ENCODE data around the gene LDLR.
"Not testable (repeated sequence)": the region's sequence is repeated elsewhere in the genome, so short reads cannot be mapped to it uniquely, and the experiment has no call there.

LDLR gene

DNA sequence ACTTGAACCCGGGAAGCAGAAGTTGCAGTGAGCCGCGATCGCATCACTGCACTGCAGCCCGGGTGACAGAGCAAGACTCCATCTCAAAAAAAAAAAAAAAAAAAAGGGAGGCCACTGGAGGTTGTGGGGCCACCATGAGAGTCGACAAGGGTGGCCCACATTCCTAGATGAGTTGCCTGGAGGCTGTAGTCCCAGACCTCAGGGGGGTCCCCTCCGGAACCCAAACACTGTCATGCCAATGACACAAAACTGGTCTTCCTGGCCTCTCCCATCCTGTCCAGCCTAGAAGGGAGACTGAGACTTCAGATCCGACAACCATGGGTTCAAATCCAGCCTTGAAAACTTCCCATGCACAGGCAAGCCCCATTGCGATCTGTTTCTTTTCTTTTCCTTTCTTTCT is 51.6 kb downstream of the LDLR start:
- no peak for DNase-seq (ENCODE audit: low read depth in 2 of 2)

DNA sequence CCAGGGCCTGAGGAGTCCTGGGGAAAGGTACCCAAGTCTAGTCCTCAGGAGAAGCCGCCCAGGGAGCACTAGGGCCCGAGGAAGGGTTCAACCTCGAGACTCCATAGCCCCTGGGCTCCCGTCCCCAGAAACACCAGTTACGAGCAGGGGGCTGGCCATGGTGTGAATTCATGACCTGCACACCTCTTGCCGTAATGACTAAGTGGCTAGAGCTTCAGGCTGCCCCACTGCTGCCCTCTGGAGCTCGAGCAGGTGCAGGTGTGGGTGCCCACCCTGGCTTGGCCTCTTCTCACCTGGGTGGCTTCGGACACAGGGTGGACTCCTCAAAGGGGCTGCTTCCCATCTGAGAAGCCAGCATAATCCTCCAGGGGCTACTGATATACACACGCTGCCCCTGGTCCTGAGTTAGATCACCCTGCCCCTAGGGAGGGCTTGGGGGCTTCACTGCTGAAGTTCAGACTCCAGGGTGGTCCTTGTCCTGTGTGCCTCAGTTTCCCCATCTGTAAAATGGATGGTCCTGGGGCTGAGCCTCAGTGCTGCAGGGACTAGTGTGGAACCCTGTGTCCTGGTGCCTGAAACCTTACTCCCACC is 52.8 kb downstream of the LDLR start:
- DNase-seq (ENCODE audit: low read depth in 2 of 2), result no peak

DNA sequence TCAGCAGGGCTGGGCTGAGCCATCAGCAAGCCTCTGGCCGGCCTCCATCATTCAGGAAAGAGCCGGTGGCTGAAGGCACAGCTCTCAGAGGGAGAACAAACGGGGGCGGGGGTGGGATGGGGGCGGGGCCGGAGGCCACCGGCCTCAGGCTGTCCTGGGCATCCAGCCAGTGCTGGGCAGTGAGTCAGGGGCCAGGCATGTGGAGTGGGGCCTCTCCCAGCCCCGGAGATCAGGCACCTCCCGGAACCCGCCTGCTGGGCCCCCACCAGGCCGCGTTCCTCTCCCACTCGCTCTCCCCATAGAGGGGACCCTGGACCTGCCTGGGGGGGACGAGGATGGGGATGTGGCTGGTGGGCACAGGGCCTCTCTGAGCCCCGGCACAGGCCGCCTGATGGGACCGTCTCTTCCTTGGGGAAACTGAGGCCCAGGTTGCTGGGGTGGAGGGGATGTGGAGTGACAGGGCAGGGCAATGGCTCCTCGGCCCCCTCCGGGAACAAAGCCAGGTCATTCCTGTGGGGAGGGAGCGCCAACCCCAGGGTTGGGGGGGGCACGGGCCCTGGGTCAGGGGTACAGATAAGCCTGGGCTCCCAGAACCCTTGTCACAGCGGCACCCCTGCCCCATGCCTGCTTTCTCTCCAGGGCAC is 53.4 kb downstream of the LDLR start:
- peak; percentile 78 to 82 for DNase-seq (ENCODE audit: low read depth in 2 of 2)

DNA sequence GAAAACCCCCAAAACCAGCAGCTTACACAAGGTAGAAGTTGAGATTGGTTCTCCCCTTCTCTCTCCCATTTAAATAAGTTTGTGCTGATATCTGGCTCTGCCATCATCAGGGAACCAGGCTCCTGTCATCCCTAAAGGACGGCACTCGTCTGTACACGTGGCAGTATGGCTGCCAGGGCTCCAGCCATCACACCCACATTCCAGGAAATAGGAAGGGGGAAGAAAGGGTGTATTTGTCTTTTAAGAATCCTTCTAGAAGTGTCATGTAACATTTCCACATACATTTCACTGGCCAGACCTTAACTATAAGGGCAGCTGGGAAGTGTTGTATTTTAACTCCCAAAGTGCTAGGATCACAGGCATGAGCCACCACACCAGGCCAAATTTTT is 56.3 kb downstream of the LDLR start:
- no peak for DNase-seq (ENCODE audit: low read depth in 2 of 2)

DNA sequence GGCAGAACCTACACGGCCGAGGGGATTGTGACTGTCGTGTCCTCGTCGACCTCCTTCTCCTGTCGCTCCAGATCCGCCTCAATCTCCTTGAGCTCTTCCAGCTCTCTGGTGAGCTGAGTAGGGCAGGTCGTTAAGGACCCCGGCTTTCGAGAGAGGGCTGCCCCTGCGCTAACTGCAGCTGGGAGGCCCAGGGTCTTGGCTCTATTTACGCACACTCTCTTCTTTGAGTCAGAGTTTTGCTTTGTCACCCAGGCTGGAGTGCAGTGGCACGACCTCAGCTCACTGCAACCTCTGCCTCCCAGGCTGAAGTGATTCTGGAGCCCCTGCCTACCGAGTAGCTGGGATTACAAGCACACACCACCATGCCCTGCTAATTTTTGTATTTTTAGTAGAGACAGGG is 58.7 kb downstream of the LDLR start:
- DNase-seq (ENCODE audit: low read depth in 2 of 2), result no peak

DNA sequence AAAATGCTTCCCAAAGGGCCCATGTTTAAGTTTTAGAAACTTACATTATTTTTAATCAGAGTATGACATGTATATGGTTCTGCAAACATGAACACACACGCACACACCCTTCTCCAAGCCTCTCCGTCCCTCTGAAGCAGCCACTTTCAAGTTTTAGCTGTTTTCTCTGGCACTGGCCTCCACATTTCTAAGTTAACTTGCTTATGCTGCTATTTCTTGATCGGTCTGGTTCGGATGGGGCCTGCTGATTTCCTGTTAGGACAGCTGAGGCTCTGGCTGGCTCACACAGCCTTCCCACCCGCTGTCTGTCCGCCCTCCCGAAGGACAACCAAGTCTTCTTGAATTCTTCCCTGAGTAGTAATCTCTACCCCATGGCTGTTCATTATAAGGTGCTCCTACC is 61.9 kb downstream of the LDLR start:
- DNase-seq (ENCODE audit: low read depth in 2 of 2), result no peak

DNA sequence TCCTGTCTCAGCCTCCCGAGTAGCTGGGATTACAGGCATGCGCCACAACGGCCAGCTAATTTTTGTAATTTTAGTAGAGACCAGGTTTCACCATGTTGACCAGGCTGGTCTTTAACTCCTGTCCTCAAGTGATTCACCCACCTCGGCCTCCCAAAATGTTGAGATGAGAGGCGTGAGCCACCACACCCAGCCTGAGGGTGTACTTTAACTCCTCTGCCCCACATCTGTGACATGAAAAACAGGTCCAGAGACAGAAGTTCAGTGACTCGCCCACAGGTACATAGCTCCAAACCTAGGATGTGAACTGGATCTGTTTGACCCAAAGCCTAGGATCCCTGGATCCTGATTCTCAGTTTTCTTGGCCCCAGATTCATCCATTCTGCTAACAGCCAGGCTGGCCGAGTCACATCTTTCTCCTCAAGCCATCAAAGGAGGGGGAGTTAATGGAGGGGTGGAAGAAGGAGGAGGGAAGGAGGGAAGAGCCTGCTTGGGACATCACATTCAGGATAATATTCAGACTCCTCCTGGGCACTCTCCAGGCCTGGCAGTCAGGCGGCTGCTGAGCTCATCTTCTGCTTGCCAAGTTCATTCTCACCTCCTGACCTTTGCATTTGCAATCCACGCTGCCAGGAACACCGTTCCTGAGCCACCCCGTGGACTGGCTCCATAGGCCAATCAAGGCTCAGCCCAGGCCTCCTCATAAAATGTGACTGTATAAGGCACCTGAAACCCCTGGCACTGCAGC is 63.2 kb downstream of the LDLR start:
- DNase-seq (ENCODE audit: low read depth in 2 of 2), result no peak

DNA sequence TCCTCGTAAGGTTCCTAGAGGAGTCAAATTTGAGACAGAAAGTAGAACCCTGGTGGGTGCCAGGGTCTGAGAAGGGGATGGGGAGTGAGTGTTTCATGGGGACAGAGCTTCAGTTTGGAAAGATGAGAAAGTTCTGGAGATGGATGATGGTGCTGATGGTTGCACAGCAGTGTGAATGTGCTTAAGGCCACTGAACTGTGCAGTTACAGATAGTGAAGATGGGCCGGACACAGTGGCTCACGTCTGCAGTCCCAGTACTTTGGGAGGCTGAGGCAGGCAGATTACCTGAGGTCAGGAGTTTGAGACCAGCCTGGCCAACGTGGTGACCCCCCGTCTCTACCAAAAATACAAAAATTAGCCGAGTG is 65.4 kb downstream of the LDLR start:
- no peak for DNase-seq (ENCODE audit: low read depth in 2 of 2)

DNA sequence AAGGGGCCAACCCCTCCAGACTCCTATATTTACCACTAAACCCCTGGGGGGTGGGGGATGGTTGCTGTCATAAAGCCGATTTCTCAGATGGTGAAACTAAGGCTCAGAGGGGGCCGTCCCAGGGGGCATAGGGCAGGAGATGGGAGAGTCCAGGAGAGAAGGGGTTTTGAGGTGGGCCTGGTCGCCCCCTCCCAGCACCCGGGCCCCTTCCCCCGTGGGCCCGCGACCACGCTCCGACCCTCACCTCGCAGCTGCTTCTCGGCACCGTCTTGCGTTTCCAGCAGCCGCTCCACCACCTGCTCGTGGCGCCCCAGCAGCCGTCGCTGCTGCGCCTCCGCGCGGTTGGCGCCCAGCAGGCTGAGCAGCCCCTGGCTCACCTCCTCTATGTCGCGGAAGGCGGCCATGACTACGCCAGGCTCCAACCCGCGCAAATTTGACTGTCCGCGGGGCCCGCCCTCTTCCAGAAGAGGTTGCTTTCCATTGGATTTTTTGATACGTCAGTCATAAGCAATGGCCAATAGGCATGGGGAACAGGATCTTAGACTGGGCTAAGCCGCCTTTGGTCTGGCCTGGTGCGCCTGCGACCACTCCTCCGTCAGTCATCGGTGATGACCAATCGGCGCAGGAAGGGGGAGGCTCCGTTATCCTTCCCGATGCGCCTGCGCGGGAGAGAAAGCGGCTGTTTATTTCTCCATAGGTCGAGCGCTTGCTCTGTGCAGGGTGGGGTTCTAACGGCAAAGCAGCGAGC is 66.3 kb downstream of the LDLR start, which contains the start of gene SPC24:
Gene SPC24, minus strand, starts transcription at position 410 of the 748 bp plus-strand sequence. Its CDS starts 6 bp downstream, at position 404.
- DNase-seq (ENCODE audit: low read depth in 2 of 2), result peak; percentile 95

DNA sequence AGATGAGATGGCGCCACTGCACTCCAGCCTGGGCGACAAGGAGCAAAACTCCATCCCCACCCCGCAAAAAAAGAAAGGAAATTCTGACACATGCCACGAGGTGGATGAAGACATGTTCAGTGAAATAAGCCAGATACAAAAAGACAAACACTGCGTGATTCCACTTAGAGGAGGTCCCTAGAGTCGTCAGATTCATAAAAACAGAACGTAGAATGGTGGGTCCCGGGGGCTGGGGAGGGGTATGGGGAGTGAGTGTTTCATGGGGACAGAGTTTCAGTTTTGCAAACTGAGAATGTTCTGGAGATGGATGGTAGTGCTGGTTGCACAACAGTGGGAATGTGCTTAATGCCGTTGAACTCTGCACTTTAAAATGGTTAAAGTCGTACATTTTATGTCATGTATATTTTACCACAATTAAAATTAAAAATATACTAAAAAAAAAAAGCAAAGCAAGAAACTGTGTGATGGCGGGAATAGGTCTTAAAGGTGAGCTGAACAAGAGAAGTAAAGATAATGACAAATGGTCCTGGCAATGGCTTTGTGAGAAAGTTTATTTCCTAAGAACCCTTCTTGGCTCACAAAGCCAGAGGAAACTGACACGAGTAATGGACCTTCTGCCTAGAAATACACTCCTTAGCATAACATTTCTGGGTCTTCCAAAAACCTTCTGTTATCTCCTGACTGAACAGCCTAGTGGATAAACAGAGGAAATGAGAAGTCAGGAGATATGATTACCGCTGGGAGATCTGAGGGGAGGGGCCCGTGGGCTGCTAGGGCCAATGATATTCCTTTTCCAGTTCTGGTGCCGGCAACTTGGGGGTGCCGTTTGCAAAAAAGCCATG is 70.6 kb downstream of the LDLR start:
- DNase-seq (ENCODE audit: low read depth in 2 of 2), result no peak

DNA sequence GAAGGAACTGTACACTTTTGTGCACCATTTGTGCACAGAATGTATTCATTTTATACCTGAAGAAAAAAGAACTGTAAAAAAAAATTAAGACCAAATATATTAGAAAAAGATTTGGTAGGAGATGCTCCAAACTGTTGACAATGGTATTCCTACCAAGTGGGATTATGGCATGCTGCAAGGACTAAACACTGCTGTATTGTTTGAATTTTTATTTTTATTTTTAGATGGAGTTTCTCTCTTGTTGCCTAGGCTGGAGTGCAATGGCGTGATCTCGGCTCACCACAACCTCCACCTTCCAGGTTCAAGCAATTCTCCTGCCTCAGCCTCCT is 71.1 kb downstream of the LDLR start:
- DNase-seq (ENCODE audit: low read depth in 2 of 2), result not testable (repeated sequence)

DNA sequence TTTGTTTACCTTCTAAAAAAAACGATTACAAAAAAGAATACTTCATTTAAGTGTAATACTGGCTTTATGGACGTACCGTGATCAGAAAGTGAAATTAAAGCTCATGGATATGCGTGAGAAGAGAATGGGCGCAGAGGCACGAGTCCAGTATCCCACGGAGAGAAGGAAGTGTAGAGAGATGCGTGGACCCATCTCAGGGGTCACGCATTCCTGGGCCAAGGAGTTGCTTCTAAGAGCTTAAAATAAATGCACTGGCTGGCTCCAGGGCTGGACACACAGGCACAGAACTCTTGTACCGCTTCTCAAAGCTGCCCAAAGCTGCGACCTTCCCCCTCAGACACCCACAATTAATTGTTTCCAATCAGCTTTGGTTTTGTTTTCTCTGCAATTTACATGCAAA is 75.0 kb downstream of the LDLR start:
- DNase-seq (ENCODE audit: low read depth in 2 of 2), result no peak

DNA sequence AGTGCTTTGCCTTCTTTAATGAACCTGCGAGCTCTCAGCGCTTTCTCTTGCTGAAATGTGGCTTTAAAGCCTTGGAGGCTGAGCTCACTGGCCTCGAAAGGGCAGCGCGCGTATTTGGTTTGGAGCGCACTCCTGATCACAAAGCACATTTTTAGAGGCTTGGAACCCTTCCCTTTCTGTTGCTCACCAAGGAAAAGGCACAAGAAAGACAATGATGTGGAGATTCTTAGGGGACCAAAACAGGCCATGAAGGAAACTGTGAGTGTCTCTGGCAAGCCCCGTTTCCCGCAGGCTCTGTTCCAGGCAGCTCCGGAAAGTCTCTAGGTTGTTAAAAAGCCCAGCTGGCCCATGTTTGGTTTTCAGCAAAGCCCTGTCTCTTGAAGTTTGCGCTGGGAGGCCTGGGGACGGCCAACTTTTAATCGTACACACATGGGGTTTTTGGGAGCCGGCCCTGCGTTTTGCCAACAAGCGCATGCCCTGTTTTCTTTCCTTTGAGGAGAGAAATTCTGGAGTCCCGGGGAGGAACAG is 75.7 kb downstream of the LDLR start:
- peak; percentile 66 for DNase-seq (ENCODE audit: low read depth in 2 of 2)

DNA sequence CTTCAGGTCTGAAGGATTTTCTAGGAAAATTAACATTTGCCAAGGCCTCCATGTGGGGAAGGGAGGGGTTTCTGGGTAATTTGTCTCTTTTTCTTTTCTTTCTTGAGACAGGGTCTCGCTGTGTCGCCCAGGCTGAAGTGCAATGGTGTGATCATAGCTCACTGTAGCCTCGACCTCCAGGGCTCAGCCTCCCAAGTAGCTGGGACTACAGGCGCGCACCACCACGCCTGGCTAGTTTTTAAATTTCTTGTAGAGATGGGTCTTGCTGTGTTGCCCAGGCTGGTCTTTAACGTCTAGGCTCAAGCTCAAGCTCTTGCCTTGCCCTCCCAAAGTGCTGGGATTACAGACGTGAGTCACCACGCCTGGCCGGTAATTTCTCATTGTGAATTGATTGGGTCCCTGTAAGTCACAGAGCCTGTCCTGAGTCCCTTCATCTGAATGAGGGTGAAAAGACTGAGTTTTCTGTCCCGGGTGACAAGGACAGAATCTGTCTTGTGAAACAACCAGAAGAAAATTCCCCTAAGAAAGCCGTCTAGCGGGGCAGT is 76.3 kb downstream of the LDLR start:
- DNase-seq (ENCODE audit: low read depth in 2 of 2), result no peak

DNA sequence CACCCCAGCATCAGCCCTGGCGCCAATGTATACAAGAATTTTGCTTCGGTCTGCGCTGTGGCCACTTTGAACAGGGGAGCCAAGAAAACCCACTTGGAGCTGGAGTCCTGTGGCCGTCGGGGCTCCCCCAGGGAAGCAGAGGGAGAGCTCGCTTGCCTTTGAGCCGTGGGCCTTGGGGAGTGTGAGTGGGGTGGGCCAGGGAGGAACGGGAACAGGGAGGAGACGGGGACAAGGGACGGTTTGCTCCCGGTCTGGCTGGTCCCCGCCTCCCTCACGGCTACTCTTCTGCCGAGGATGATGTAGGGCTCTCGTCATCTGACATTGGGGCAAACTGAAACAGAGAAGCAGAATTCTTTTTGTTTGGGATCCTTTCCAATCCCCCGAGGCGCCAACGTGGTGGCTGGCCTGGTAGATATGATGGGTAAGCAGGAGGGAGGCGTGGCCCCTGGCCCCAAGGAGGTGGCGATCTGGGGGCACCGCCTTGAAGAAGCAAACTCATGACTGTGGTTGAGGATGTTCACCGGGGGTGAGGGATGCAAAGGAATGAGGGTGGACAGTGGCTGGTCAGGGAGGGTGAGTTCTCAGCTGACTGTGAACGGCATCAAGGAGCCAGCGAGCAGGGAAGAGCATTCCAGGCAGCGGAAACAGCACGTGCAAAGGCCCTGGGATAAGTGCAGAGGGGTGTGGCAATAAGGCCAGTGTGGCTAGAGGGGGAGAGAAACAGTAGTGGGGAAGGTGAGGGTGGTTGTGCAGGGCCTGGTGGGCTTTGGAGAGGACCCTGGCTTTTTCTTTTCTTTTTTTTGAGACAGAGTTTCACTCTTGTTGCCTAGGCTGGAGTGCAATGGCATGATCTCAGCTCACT is 77.2 kb downstream of the LDLR start:
- no peak for DNase-seq (ENCODE audit: low read depth in 2 of 2)

DNA sequence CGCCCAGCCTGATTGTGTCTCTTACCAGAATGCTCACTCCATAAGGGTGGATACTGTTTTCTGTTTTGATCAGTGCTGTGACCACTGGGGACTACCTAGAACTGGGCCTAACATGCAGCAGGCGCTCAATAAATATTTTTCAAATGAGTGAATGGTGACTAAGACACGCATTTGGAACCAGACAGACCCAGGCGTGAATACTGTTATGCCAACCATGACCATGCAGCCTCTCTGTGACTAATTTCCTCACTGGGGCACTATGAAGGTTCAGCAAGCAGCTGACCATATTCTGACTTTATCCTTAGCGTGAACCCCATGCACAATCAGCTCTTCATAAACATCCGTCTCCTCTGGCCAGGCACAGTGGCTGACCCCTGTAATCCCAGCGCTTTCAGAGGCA is 79.3 kb downstream of the LDLR start:
- peak in 1 of 2 experiments; percentile 28 for DNase-seq (ENCODE audit: low read depth in 2 of 2)

DNA sequence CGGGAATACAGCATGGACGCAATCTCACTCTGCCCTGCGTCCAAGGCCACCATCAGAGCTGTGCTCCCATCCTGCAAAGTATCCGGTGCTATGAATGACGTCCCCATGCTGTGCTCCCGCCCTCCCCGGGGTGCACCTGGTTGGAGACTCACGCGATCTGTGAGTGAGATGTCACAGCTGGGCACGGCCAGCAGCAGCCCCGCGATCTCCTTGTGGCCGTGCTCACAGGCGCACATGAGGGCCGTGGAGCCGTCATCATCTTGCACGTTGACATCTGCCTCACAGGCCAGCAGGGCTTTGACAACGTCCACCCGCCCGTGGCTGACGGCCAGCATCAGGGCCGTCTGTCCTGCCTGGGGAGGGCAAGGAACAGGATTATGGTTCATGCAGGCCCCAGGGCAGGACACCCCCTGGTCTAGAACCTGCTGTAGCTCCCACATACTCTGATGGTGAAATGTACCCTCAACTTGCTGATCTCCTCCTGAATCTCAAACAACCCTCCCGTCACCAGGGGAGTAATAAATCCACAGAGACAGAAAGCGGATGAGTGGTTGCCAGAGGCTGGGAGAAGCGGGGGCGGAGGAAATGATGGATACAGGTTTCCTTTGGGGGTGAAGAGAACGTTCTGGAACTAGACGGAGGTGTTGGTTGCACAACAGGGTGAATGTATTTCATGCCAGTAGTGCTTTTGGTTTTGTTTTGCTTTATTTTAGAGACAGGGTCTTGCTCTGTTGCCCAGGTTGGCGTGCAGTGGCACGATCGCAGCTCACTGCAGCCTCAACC is 80.8 kb downstream of the LDLR start:
- DNase-seq (ENCODE audit: low read depth in 2 of 2), result no peak

DNA sequence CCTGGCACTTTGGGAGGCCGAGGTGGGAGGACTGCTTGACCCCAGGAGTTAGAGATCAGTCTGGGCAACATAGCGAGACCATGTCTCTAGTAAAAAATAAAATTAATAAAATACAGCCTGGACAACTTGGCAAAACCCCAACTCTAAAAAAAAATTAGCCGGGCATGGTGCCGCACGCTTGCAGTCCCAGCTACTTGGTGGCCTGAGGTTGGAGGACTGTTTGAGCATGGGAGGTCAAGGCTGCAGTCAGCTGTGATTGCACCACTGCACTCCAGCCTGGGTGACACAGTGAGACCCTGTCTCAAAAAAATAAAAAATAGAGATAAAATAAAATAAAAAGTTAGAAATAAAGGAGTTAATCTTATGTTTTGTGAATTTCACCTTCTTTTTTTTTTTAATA is 81.9 kb downstream of the LDLR start:
- DNase-seq (ENCODE audit: low read depth in 2 of 2), result no peak

DNA sequence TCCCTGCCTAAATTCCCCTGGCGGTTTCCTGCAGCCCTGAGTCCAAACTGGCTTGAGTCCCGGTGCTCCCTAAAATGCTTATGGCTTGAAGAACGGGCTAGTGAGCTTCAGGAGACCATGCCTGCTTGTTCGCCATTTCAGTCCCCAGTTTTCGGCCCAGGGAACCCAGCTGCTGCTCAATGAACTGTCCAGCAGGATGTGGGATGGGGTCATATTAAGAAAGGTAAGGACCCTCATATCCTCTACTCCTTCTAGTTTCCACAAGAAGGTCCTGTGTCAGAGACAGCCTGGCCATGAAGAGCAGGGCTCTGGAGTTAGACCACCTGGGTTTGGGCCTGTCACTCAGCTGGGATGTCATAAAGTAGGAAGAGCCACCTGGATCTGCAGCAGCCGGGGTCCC is 83.3 kb downstream of the LDLR start:
- no peak for DNase-seq (ENCODE audit: low read depth in 2 of 2)
